Measurements from ENCODE around the gene KRT85. TPM values are rescaled to one million over a fixed set of nuclear protein-coding genes. Genes with fewer than 3 reads are reported as not detected.
"Not testable (repeated sequence)": the region's sequence is repeated elsewhere in the genome, so short reads cannot be mapped to it uniquely, and the experiment has no call there.

KRT85 gene
- total RNA-seq, 4 donors from 2014 or later: 0.15 to 101 (median 8.3) TPM; not detected in 1

DNA sequence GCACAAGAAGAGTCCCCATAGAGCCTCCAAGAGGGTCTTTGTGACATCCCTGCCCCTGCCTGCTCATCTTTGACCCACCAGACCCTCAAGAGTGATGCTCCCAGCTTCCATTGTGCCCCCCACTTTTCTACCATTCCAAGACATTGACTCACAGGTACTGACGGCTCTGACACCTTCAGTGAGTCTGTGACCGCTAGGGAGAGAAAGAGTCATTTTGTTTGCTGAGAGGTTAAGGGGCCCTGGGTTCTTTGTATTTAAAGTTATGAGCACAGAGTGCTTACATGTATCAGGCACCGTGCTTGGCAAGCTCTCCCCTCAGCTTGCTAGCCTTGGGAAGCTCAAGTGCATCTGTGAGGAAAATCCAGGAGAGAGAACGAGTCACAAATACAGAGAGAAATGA lies 45.9 kb upstream of the KRT85 start:
- TF ChIP-seq POLR2A (IDR thresholded peaks at IDR 0.05): no peak
- TF ChIP-seq, protein P1, sequence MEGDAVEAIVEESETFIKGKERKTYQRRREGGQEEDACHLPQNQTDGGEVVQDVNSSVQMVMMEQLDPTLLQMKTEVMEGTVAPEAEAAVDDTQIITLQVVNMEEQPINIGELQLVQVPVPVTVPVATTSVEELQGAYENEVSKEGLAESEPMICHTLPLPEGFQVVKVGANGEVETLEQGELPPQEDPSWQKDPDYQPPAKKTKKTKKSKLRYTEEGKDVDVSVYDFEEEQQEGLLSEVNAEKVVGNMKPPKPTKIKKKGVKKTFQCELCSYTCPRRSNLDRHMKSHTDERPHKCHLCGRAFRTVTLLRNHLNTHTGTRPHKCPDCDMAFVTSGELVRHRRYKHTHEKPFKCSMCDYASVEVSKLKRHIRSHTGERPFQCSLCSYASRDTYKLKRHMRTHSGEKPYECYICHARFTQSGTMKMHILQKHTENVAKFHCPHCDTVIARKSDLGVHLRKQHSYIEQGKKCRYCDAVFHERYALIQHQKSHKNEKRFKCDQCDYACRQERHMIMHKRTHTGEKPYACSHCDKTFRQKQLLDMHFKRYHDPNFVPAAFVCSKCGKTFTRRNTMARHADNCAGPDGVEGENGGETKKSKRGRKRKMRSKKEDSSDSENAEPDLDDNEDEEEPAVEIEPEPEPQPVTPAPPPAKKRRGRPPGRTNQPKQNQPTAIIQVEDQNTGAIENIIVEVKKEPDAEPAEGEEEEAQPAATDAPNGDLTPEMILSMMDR (IDR thresholded peaks at IDR 0.05): no peak
- 62 to 71% methylated on average over 4 of the region's 4 CpGs for WGBS, 2 donors
- DNase-seq (ENCODE audit: low spot score in 2 of 2): no peak
- intact Hi-C loops (cut with DNase I; ENCODE audit: low total_unique reads): no loop called here
- H3K4me3 ChIP-seq (ENCODE audit: low read depth, poor library complexity, severe bottlenecking): no peak overlapping the region

GRCh38 chr12:52411815-52412214 lies 44.5 kb upstream of the KRT85 start:
- DNase-seq (ENCODE audit: low spot score in 2 of 2): no peak
- TF ChIP-seq POLR2A (IDR thresholded peaks at IDR 0.05): no peak
- TF ChIP-seq, protein P1 (IDR thresholded peaks at IDR 0.05): no peak
- no peak overlapping the region for H3K4me3 ChIP-seq (ENCODE audit: low read depth, poor library complexity, severe bottlenecking)
- intact Hi-C loops (cut with DNase I; ENCODE audit: low total_unique reads): no loop called here
- 75 to 78% methylated on average over 9 of the region's 10 CpGs for WGBS, 2 donors

- DNase-seq (ENCODE audit: low spot score in 2 of 2); H3K4me3 ChIP-seq (ENCODE audit: low read depth, poor library complexity, severe bottlenecking); intact Hi-C loops (cut with DNase I; ENCODE audit: low total_unique reads): not testable (repeated sequence)
- WGBS, 2 donors: 86 to 100% methylated on average over 1 of the region's 1 CpG
These were observed 43.4 kb upstream of the KRT85 start for GRCh38 chr12:52410589-52411248.

DNA sequence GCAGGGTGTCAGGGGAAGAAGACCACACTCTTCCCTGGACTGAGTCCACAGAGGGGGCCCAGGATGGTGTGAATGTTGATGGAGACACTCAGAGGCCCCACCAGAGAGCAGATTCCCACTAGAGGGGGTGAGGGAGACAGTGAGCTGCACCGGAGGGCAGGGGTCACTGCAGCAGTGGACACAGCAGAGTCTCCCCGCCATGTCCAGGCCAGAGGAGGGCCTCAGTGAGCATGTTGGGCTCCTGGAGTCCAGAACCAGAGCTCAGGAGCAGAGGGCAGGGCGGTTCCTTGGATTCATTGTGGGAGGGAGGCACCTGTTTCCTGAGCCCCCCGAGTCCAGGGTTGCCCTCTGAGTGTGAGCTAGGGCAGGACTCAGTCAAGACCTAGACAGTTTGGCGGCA lies 40.6 kb upstream of the KRT85 start:
- intact Hi-C loops (cut with DNase I; ENCODE audit: low total_unique reads): no loop called here
- TF ChIP-seq, protein P1 (IDR thresholded peaks at IDR 0.05): no peak
- TF ChIP-seq POLR2A (IDR thresholded peaks at IDR 0.05): no peak
- no peak overlapping the region for H3K4me3 ChIP-seq (ENCODE audit: low read depth, poor library complexity, severe bottlenecking)
- DNase-seq (ENCODE audit: low spot score in 2 of 2): no peak
- 84 to 96% methylated on average over 5 of the region's 5 CpGs for WGBS, 2 donors

GRCh38 chr12:52405922-52406385 lies 38.7 kb upstream of the KRT85 start, which contains the start of gene KRT82:
Gene KRT82, minus strand, starts transcription at chr12:52406335. Its CDS starts 58 bp downstream, at chr12:52406277.
- 90 to 93% methylated on average over 13 of the region's 14 CpGs for WGBS, 2 donors
- DNase-seq (ENCODE audit: low spot score in 2 of 2): no peak
- intact Hi-C loops (cut with DNase I; ENCODE audit: low total_unique reads): no loop called here
- TF ChIP-seq, protein P1 (IDR thresholded peaks at IDR 0.05): no peak
- TF ChIP-seq POLR2A (IDR thresholded peaks at IDR 0.05): no peak
- no peak within 1 kb of the TSS for H3K4me3 ChIP-seq (ENCODE audit: low read depth, poor library complexity, severe bottlenecking)

DNA sequence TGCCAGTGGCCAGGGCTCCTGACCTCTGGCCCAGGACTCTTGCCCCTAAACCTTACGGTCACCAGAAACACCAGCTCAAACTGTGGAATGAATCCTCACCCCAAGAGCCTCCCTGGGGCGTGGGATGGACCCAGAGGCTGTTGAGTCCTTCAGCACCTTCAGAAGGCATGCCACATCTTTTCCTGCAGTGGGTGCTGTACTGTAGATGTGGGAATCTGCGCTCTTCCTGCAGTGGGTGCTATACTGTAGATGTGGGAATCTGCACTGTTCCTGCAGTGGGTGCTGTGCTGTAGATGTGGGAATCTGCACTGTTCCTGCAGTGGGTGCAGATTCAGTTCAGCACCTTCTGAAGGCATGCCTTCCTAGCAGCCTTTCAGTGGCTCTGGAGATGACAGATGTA lies 37.7 kb upstream of the KRT85 start:
- WGBS, 2 donors: 87 to 88% methylated on average over 3 of the region's 3 CpGs
- TF ChIP-seq POLR2A (IDR thresholded peaks at IDR 0.05): no peak
- TF ChIP-seq, protein P1 (IDR thresholded peaks at IDR 0.05): no peak
- DNase-seq (ENCODE audit: low spot score in 2 of 2): no peak
- intact Hi-C loops (cut with DNase I; ENCODE audit: low total_unique reads): no loop called here
- H3K4me3 ChIP-seq (ENCODE audit: low read depth, poor library complexity, severe bottlenecking): no peak overlapping the region
